ENCODE measurements around the gene FAM168A. TPM values are rescaled to one million over a fixed set of nuclear protein-coding genes. Genes with fewer than 3 reads are reported as not detected.

FAM168A gene
- total and polyA plus RNA-seq, 2 experiments from 2014 or later = 6.3 to 24.5 TPM

- no peaks in the 10 kb centered on the region for H3K36me3 ChIP-seq (replicated peaks; ENCODE audit: insufficient read depth, low read depth)
- no peak for DNase-seq (ENCODE audit: low spot score)
- WGBS (ENCODE audit: low lambda C conversion rate, missing lambda C conversion rate) = 61% methylated on average over 1 of the region's 1 CpG
- H4K20me1 ChIP-seq (ENCODE audit: insufficient read depth, poor library complexity, severe bottlenecking) = no peaks in the 10 kb centered on the region
- no peaks in the 10 kb centered on the region for H3K4me1 ChIP-seq (ENCODE audit: insufficient read depth)
- H3K27ac ChIP-seq = no peak overlapping the region
- H2AFZ ChIP-seq = no peak overlapping the region
- H3K79me2 ChIP-seq = peaks cover 14% of the 10 kb centered on the region
- no peaks in the 10 kb centered on the region for H3K9me2 ChIP-seq (replicated peaks; ENCODE audit: insufficient read depth)
- TF ChIP-seq EZH2 (IDR thresholded peaks at IDR 0.05; ENCODE audit: borderline replicate concordance) = no peak
- no peak for TF ChIP-seq CTCF (IDR thresholded peaks at IDR 0.05; ENCODE audit: poor library complexity)
- no peak for TF ChIP-seq EZH2phosphoT487 (IDR thresholded peaks at IDR 0.05; ENCODE audit: low read depth, severe bottlenecking, unreplicated experiment)
- H3K4me2 ChIP-seq = no peak overlapping the region
- no peaks in the 10 kb centered on the region for H3K27me3 ChIP-seq
- no peaks in the 10 kb centered on the region for H3K9me3 ChIP-seq (ENCODE audit: low read depth)
- no peak overlapping the region for H3K4me3 ChIP-seq
Measured at GRCh38 chr11:73509188-73509587, 88.7 kb downstream of the FAM168A start.

GRCh38 chr11:73508243-73509176 lies 89.4 kb downstream of the FAM168A start:
- Histone ChIP-seq H2AFZ (no peak overlapping the region), H3K27me3 (no peaks in the 10 kb centered on the region), H3K36me3 (replicated peaks; ENCODE audit: insufficient read depth, low read depth) (no peaks in the 10 kb centered on the region), H3K9me2 (replicated peaks; ENCODE audit: insufficient read depth) (no peaks in the 10 kb centered on the region), H4K20me1 (ENCODE audit: insufficient read depth, poor library complexity, severe bottlenecking) (no peaks in the 10 kb centered on the region), H3K79me2 (peaks cover 17% of the 10 kb centered on the region), H3K27ac (no peak overlapping the region), H3K9me3 (ENCODE audit: low read depth) (no peaks in the 10 kb centered on the region), H3K4me1 (ENCODE audit: insufficient read depth) (no peaks in the 10 kb centered on the region), H3K4me3 (no peak overlapping the region), H3K4me2 (no peak overlapping the region)
- WGBS (ENCODE audit: low lambda C conversion rate, missing lambda C conversion rate) = 95% methylated on average over 10 of the region's 10 CpGs
- DNase-seq (ENCODE audit: low spot score) = no peak
- TF ChIP-seq CTCF (IDR thresholded peaks at IDR 0.05; ENCODE audit: poor library complexity) = no peak
- no peak for TF ChIP-seq EZH2phosphoT487 (IDR thresholded peaks at IDR 0.05; ENCODE audit: low read depth, severe bottlenecking, unreplicated experiment)
- TF ChIP-seq EZH2 (IDR thresholded peaks at IDR 0.05; ENCODE audit: borderline replicate concordance) = no peak

DNA sequence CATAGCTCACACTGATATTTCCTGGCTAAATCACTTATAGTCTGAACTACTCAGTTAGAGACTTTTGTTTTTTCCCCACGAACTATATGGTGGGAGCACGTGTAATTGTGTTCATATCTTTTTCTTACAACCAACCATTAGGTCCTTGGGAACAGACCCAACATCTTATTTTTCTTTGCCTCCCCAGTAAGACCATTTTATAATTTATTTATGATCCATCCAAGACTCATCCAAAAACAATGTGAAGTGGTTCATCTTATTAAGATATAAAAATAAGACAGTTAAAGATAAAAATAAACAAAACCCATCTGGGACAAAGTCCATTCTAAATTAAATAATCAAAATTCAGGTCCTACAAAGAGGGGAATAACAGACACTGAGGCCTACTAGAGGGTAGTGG lies 90.8 kb downstream of the FAM168A start:
- H3K9me2 ChIP-seq (replicated peaks; ENCODE audit: insufficient read depth) = no peaks in the 10 kb centered on the region

More for the DNA sequence above, 90.8 kb downstream of the FAM168A start:
- Histone ChIP-seq H3K27ac (no peak overlapping the region), H3K79me2 (peaks cover 25% of the 10 kb centered on the region), H2AFZ (no peak overlapping the region), H3K9me3 (ENCODE audit: low read depth) (no peaks in the 10 kb centered on the region), H3K36me3 (replicated peaks; ENCODE audit: insufficient read depth, low read depth) (no peaks in the 10 kb centered on the region), H4K20me1 (ENCODE audit: insufficient read depth, poor library complexity, severe bottlenecking) (no peaks in the 10 kb centered on the region), H3K4me2 (no peak overlapping the region), H3K4me1 (ENCODE audit: insufficient read depth) (no peaks in the 10 kb centered on the region), H3K4me3 (no peak overlapping the region), H3K27me3 (no peaks in the 10 kb centered on the region)
- no peak for DNase-seq (ENCODE audit: low spot score)
- TF ChIP-seq EZH2phosphoT487 (IDR thresholded peaks at IDR 0.05; ENCODE audit: low read depth, severe bottlenecking, unreplicated experiment) (no peak), CTCF (IDR thresholded peaks at IDR 0.05; ENCODE audit: poor library complexity) (no peak), EZH2 (IDR thresholded peaks at IDR 0.05; ENCODE audit: borderline replicate concordance) (no peak)
- WGBS (ENCODE audit: low lambda C conversion rate, missing lambda C conversion rate) = 88% methylated on average over 2 of the region's 2 CpGs
